GM12891 (cell line): ENCODE measurements around the gene RRP7A.

ENCODE experiments used
- POLR2A ChIP-seq: IDR thresholded peaks from 2 replicates; pipeline ENCODE4 v1.6.1; 2011; ENCODE audit warnings: low read depth, low read length, control low read depth
- POLR2AphosphoS5 ChIP-seq: IDR thresholded peaks from 2 replicates; pipeline ENCODE4 v1.6.1; 2011; ENCODE audit warnings: low read depth, low read length, control low read depth

- TF ChIP-seq POLR2A (no peak), POLR2AphosphoS5 (no peak)
These were observed 30.6 kb downstream of the RRP7A start for GRCh38 chr22:42489000-42489399.
